K562 (cell line): Measurements from ENCODE around the gene RNF224. TPM values are rescaled to one million over a fixed set of nuclear protein-coding genes. Genes with fewer than 3 reads are reported as not detected.

Experiments used
- CBFA2T2 ChIP-seq: fragments of 450-650 bp; conservative IDR thresholded peaks from 2 replicates; pipeline ENCODE4 v1.6.1; 2017; ENCODE audit warnings: mild to moderate bottlenecking
- CHD2 ChIP-seq: IDR thresholded peaks from 2 replicates; pipeline ENCODE4 v1.6.1; 2011; ENCODE audit warnings: low read depth, low read length
- E2F5 ChIP-seq: sonication (generic); formaldehyde crosslinking; IDR thresholded peaks from 2 replicates; pipeline ENCODE4 v1.8.0; 2022; ENCODE audit warnings: mild to moderate bottlenecking, missing genetic modification reagents
- FOXK2 ChIP-seq, 2 experiments: fragments of 450-650 bp; IDR thresholded peaks in 1 of 2; conservative IDR thresholded peaks in 1 of 2; 2 replicates each; pipeline ENCODE4 v1.6.1; 2016; ENCODE audit warnings: low read depth in 2 of 2, mild to moderate bottlenecking in 1 of 2
- HEY1 ChIP-seq: fragments of 250-450 bp; sonication (Bioruptor Pico); IDR thresholded peaks from 2 replicates; pipeline ENCODE4 v1.5.0; 2020; ENCODE audit warnings: mild to moderate bottlenecking, moderate library complexity, borderline replicate concordance
- JUN ChIP-seq, 2 experiments: sonication (generic) in 1 of 2; formaldehyde crosslinking in 1 of 2; IDR thresholded peaks; 2 replicates each; pipeline versions ENCODE4 v1.6.1 to v1.8.0; 2012 to 2022; ENCODE audit warnings: borderline replicate concordance in 2 of 2, mild to moderate bottlenecking in 2 of 2, improper control_type of control experiment in 1 of 2, low read depth in 1 of 2, low read length in 1 of 2, missing genetic modification reagents in 1 of 2
- KDM2B ChIP-seq: fragments of 250-450 bp; sonication (Bioruptor Pico); IDR thresholded peaks from 2 replicates; pipeline ENCODE4 v1.8.0; 2021; ENCODE audit warnings: mild to moderate bottlenecking, moderate library complexity
- LARP7 ChIP-seq: fragments of 450-650 bp; IDR thresholded peaks from 2 replicates; pipeline ENCODE4 v1.6.1; 2016
- MCM7 ChIP-seq, 2 experiments: fragments of 450-650 bp; IDR thresholded peaks; 2 replicates each; pipeline ENCODE4 v1.6.1; 2016 to 2018
- NCOA2 ChIP-seq, 2 experiments: fragments of 450-650 bp; IDR thresholded peaks; 2 replicates each; pipeline ENCODE4 v1.6.1; 2018; ENCODE audit warnings: mild to moderate bottlenecking in 2 of 2, moderate library complexity in 1 of 2; ENCODE audit not compliant: partially characterized antibody in 2 of 2
- NKRF ChIP-seq: fragments of 450-650 bp; IDR thresholded peaks from 2 replicates; pipeline ENCODE4 v1.6.1; 2016; ENCODE audit warnings: borderline replicate concordance
- POLR2AphosphoS5 ChIP-seq: IDR thresholded peaks from 2 replicates; pipeline ENCODE4 v1.6.1; 2011; ENCODE audit warnings: mild to moderate bottlenecking, low read depth, low read length, moderate library complexity; ENCODE audit not compliant: control insufficient read depth, insufficient read depth
- SIN3A ChIP-seq, 2 experiments: fragments of 150-350 bp in 1 of 2; IDR thresholded peaks; 2 replicates each; pipeline ENCODE4 v1.6.1; 2011 to 2016; ENCODE audit warnings: borderline replicate concordance in 2 of 2, low read depth in 2 of 2, low read length in 2 of 2, mild to moderate bottlenecking in 2 of 2, moderate library complexity in 2 of 2; ENCODE audit not compliant: control insufficient read depth in 1 of 2
- SIN3B ChIP-seq: fragments of 450-650 bp; IDR thresholded peaks from 2 replicates; pipeline ENCODE4 v1.6.1; 2017; ENCODE audit warnings: low read depth, mild to moderate bottlenecking, moderate library complexity
- TAF7 ChIP-seq: fragments of 450-650 bp; IDR thresholded peaks from 2 replicates; pipeline ENCODE4 v1.6.1; 2016; ENCODE audit warnings: missing genetic modification characterization, missing compliant biosample characterization
- TRIM28 ChIP-seq: fragments of 450-650 bp; IDR thresholded peaks from 2 replicates; pipeline ENCODE4 v1.6.1; 2017
- TSC22D4 ChIP-seq: fragments of 450-650 bp; IDR thresholded peaks from 2 replicates; pipeline ENCODE4 v1.6.1; 2016; ENCODE audit warnings: missing genetic modification characterization, missing biosample characterization, control low read depth
- polyA plus RNA-seq, 8 experiments: library from polyadenylated mRNA; depleted of rRNA in 4 of 8; stranded (reverse) in 5 of 8; unstranded in 3 of 8; fragments of >200 nt; fragmentation: Nextera tagmentation in 2 of 8; fragmentation: Illumina TruSeq in 1 of 8; extraction: Ambion mirVana in 2 of 8; extraction: Trizol in 1 of 8; gene quantifications; 2 replicates each; pipeline versions ENCODE4 v1.2.1 to v1.2.3, GENCODE V29; 2011 to 2014; ENCODE audit warnings: inconsistent platforms in 1 of 8, missing spikeins in 1 of 8
- total RNA-seq, 7 experiments: library from RNA; depleted of rRNA in 6 of 7; stranded (reverse); fragments of >200 nt in 6 of 7; fragmentation: Illumina TruSeq in 2 of 7; extraction: Trizol in 2 of 7; gene quantifications; 2 replicates each; pipeline versions ENCODE4 v1.2.1 to v1.2.3, GENCODE V29; 2011 to 2021; ENCODE audit warnings: low replicate concordance in 1 of 7
- TF ChIP-seq, protein P1 (sequence below): fragments of 450-650 bp; IDR thresholded peaks from 2 replicates; pipeline ENCODE4 v1.6.1; 2017; ENCODE audit warnings: antibody characterized with exemption

The RNF224 gene
- total and polyA plus RNA-seq, 9 of the 15 experiments (the other 6 are each of a cell fraction or from before 2014, with no cell fraction given) = not detected

GRCh38 chr9:137276473-137277328, 49.4 kb downstream of the RNF224 start (continued):
- 0 out of 4 replicates have a peak, but pooled peaks of 1 of the 2 experiments have one; percentile 10 for TF ChIP-seq SIN3A (IDR thresholded peaks at IDR 0.05; ENCODE audit: borderline replicate concordance in 2 of 2, control insufficient read depth in 1 of 2, low read depth in 2 of 2, low read length in 2 of 2)
- peak; percentile 10; the same call in 1 of the 2 replicates for TF ChIP-seq CHD2
- TF ChIP-seq NKRF = peak; percentile 85; the same call in 1 of the 2 replicates
- TF ChIP-seq JUN (IDR thresholded peaks at IDR 0.05; ENCODE audit: borderline replicate concordance, low read depth, low read length) = peak; percentile 6; the same call in 1 of the 2 replicates
- TF ChIP-seq JUN (CRISPR knock-in tag; IDR thresholded peaks at IDR 0.05; ENCODE audit: borderline replicate concordance) = no peak
- TF ChIP-seq E2F5 (CRISPR knock-in tag) = no peak
- no peak for TF ChIP-seq TRIM28
- no peak for TF ChIP-seq TSC22D4 (tag)
- no peak for TF ChIP-seq HEY1 (CRISPR knock-in tag)
- no peak for TF ChIP-seq LARP7
- TF ChIP-seq FOXK2 (conservative IDR thresholded peaks at IDR 0.05 in 1 of 2, IDR thresholded peaks at IDR 0.05 in 1 of 2; ENCODE audit: low read depth in 2 of 2) = peak; percentile 52 to 67; a peak in 1 of 4 replicates
- TF ChIP-seq MCM7 (IDR thresholded peaks at IDR 0.05) = no peak
- no peak for TF ChIP-seq SIN3B
- TF ChIP-seq POLR2AphosphoS5 = peak; percentile 61; the same call in 1 of the 2 replicates
- TF ChIP-seq, protein P1, sequence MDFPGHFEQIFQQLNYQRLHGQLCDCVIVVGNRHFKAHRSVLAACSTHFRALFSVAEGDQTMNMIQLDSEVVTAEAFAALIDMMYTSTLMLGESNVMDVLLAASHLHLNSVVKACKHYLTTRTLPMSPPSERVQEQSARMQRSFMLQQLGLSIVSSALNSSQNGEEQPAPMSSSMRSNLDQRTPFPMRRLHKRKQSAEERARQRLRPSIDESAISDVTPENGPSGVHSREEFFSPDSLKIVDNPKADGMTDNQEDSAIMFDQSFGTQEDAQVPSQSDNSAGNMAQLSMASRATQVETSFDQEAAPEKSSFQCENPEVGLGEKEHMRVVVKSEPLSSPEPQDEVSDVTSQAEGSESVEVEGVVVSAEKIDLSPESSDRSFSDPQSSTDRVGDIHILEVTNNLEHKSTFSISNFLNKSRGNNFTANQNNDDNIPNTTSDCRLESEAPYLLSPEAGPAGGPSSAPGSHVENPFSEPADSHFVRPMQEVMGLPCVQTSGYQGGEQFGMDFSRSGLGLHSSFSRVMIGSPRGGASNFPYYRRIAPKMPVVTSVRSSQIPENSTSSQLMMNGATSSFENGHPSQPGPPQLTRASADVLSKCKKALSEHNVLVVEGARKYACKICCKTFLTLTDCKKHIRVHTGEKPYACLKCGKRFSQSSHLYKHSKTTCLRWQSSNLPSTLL = no peak
- TF ChIP-seq TAF7 (tag) = 0 out of 2 replicates have a peak, but pooled peaks have one; percentile 29
- no peak for TF ChIP-seq KDM2B (CRISPR knock-in tag)
- peak; percentile 12; the same call in 1 of the 2 replicates for TF ChIP-seq CBFA2T2
- TF ChIP-seq NCOA2 (IDR thresholded peaks at IDR 0.05; ENCODE audit: partially characterized antibody in 2 of 2) = no peak
